Measurements from ENCODE around the gene YEATS2.

The YEATS2 gene

GRCh38 chr3:183826448-183827250 is 129.1 kb downstream of the YEATS2 start:
- Histone ChIP-seq H3K4me1 (ENCODE audit: control insufficient read depth in 1 of 2, insufficient read depth in 2 of 2, low read length in 2 of 2) (peaks cover 7 to 15% of the 10 kb centered on the region in 2 donors), H3K9me3 (ENCODE audit: control insufficient read depth in 1 of 2, low read length in 2 of 2) (no peaks in the 10 kb centered on the region), H3K36me3 (ENCODE audit: control insufficient read depth in 1 of 2, insufficient read depth in 2 of 2, low read length in 2 of 2) (peaks cover 6 to 28% of the 10 kb centered on the region in 2 donors), H3K4me3 (ENCODE audit: low read depth in 1 of 2, low read length in 2 of 2) (no peak overlapping the region), H3K27ac (ENCODE audit: low read depth, low read length) (no peak overlapping the region), H3K27me3 (ENCODE audit: control insufficient read depth in 1 of 2, insufficient read depth in 2 of 2, low read length in 2 of 2) (peaks cover 0 to 3% of the 10 kb centered on the region in 2 donors), H3K9ac (ENCODE audit: low read depth in 1 of 2, low read length in 2 of 2) (no peak overlapping the region)

GRCh38 chr3:183827809-183828537 is 130.4 kb downstream of the YEATS2 start:
- peaks cover 7 to 15% of the 10 kb centered on the region in 2 donors for H3K4me1 ChIP-seq (ENCODE audit: control insufficient read depth in 1 of 2, insufficient read depth in 2 of 2, low read length in 2 of 2)
- peaks cover 0 to 3% of the 10 kb centered on the region in 2 donors for H3K27me3 ChIP-seq (ENCODE audit: control insufficient read depth in 1 of 2, insufficient read depth in 2 of 2, low read length in 2 of 2)
- H3K9me3 ChIP-seq (ENCODE audit: control insufficient read depth in 1 of 2, low read length in 2 of 2), result no peaks in the 10 kb centered on the region
- no peak overlapping the region for H3K4me3 ChIP-seq (ENCODE audit: low read depth in 1 of 2, low read length in 2 of 2)
- H3K27ac ChIP-seq (ENCODE audit: low read depth, low read length), result no peak overlapping the region
- peaks cover 11 to 34% of the 10 kb centered on the region in 2 donors for H3K36me3 ChIP-seq (ENCODE audit: control insufficient read depth in 1 of 2, insufficient read depth in 2 of 2, low read length in 2 of 2)
- H3K9ac ChIP-seq (ENCODE audit: low read depth in 1 of 2, low read length in 2 of 2), result no peak overlapping the region

GRCh38 chr3:183828538-183828870 is 130.9 kb downstream of the YEATS2 start:
- H3K4me3 ChIP-seq (ENCODE audit: low read depth in 1 of 2, low read length in 2 of 2), result no peak overlapping the region
- H3K27ac ChIP-seq (ENCODE audit: low read depth, low read length), result no peak overlapping the region
- H3K9ac ChIP-seq (ENCODE audit: low read depth in 1 of 2, low read length in 2 of 2), result no peak overlapping the region
- no peaks in the 10 kb centered on the region for H3K9me3 ChIP-seq (ENCODE audit: control insufficient read depth in 1 of 2, low read length in 2 of 2)
- H3K4me1 ChIP-seq (ENCODE audit: control insufficient read depth in 1 of 2, insufficient read depth in 2 of 2, low read length in 2 of 2), result peaks cover 7 to 15% of the 10 kb centered on the region in 2 donors
- H3K27me3 ChIP-seq (ENCODE audit: control insufficient read depth in 1 of 2, insufficient read depth in 2 of 2, low read length in 2 of 2), result peaks cover 0 to 3% of the 10 kb centered on the region in 2 donors
- H3K36me3 ChIP-seq (ENCODE audit: control insufficient read depth in 1 of 2, insufficient read depth in 2 of 2, low read length in 2 of 2), result peaks cover 16 to 39% of the 10 kb centered on the region in 2 donors

- H3K36me3 ChIP-seq (ENCODE audit: control insufficient read depth in 1 of 2, insufficient read depth in 2 of 2, low read length in 2 of 2), result peaks cover 21 to 47% of the 10 kb centered on the region in 2 donors
These were observed 131.9 kb downstream of the YEATS2 start for GRCh38 chr3:183829466-183829865.

GRCh38 chr3:183830187-183830586 is 132.6 kb downstream of the YEATS2 start:
- no peak overlapping the region for H3K9ac ChIP-seq (ENCODE audit: low read depth in 1 of 2, low read length in 2 of 2)
- H3K9me3 ChIP-seq (ENCODE audit: control insufficient read depth in 1 of 2, low read length in 2 of 2), result no peaks in the 10 kb centered on the region
- H3K27ac ChIP-seq (ENCODE audit: low read depth, low read length), result no peak overlapping the region
- no peak overlapping the region for H3K4me3 ChIP-seq (ENCODE audit: low read depth in 1 of 2, low read length in 2 of 2)
- H3K4me1 ChIP-seq (ENCODE audit: control insufficient read depth in 1 of 2, insufficient read depth in 2 of 2, low read length in 2 of 2), result peaks cover 0 to 4% of the 10 kb centered on the region in 2 donors
- peaks cover 21 to 47% of the 10 kb centered on the region in 2 donors for H3K36me3 ChIP-seq (ENCODE audit: control insufficient read depth in 1 of 2, insufficient read depth in 2 of 2, low read length in 2 of 2)
- H3K27me3 ChIP-seq (ENCODE audit: control insufficient read depth in 1 of 2, insufficient read depth in 2 of 2, low read length in 2 of 2), result no peaks in the 10 kb centered on the region

More at GRCh38 chr3:183829466-183829865, 131.9 kb downstream of the YEATS2 start:
- Histone ChIP-seq H3K4me3 (ENCODE audit: low read depth in 1 of 2, low read length in 2 of 2) (no peak overlapping the region), H3K27me3 (ENCODE audit: control insufficient read depth in 1 of 2, insufficient read depth in 2 of 2, low read length in 2 of 2) (peaks cover 0 to 2% of the 10 kb centered on the region in 2 donors), H3K9me3 (ENCODE audit: control insufficient read depth in 1 of 2, low read length in 2 of 2) (no peaks in the 10 kb centered on the region), H3K4me1 (ENCODE audit: control insufficient read depth in 1 of 2, insufficient read depth in 2 of 2, low read length in 2 of 2) (peaks cover 3 to 9% of the 10 kb centered on the region in 2 donors), H3K27ac (ENCODE audit: low read depth, low read length) (no peak overlapping the region), H3K9ac (ENCODE audit: low read depth in 1 of 2, low read length in 2 of 2) (no peak overlapping the region)

GRCh38 chr3:183833516-183833915 is 135.9 kb downstream of the YEATS2 start:
- H3K36me3 ChIP-seq (ENCODE audit: control insufficient read depth in 1 of 2, insufficient read depth in 2 of 2, low read length in 2 of 2), result peaks cover 27 to 57% of the 10 kb centered on the region in 2 donors
- H3K4me3 ChIP-seq (ENCODE audit: low read depth in 1 of 2, low read length in 2 of 2), result no peak overlapping the region
- no peaks in the 10 kb centered on the region for H3K4me1 ChIP-seq (ENCODE audit: control insufficient read depth in 1 of 2, insufficient read depth in 2 of 2, low read length in 2 of 2)
- no peak overlapping the region for H3K9ac ChIP-seq (ENCODE audit: low read depth in 1 of 2, low read length in 2 of 2)
- no peaks in the 10 kb centered on the region for H3K9me3 ChIP-seq (ENCODE audit: control insufficient read depth in 1 of 2, low read length in 2 of 2)
- no peak overlapping the region for H3K27ac ChIP-seq (ENCODE audit: low read depth, low read length)
- H3K27me3 ChIP-seq (ENCODE audit: control insufficient read depth in 1 of 2, insufficient read depth in 2 of 2, low read length in 2 of 2), result no peaks in the 10 kb centered on the region

- H3K4me3 ChIP-seq (ENCODE audit: low read depth in 1 of 2, low read length in 2 of 2), result no peak overlapping the region
- H3K4me1 ChIP-seq (ENCODE audit: control insufficient read depth in 1 of 2, insufficient read depth in 2 of 2, low read length in 2 of 2), result no peaks in the 10 kb centered on the region
- H3K9me3 ChIP-seq (ENCODE audit: control insufficient read depth in 1 of 2, low read length in 2 of 2), result no peaks in the 10 kb centered on the region
- peaks cover 37 to 71% of the 10 kb centered on the region in 2 donors for H3K36me3 ChIP-seq (ENCODE audit: control insufficient read depth in 1 of 2, insufficient read depth in 2 of 2, low read length in 2 of 2)
- no peak overlapping the region for H3K27ac ChIP-seq (ENCODE audit: low read depth, low read length)
- H3K9ac ChIP-seq (ENCODE audit: low read depth in 1 of 2, low read length in 2 of 2), result no peak overlapping the region
- H3K27me3 ChIP-seq (ENCODE audit: control insufficient read depth in 1 of 2, insufficient read depth in 2 of 2, low read length in 2 of 2), result no peaks in the 10 kb centered on the region
These were observed 139.8 kb downstream of the YEATS2 start for GRCh38 chr3:183837390-183837789.

GRCh38 chr3:183837894-183838293 is 140.3 kb downstream of the YEATS2 start:
- Histone ChIP-seq H3K4me1 (ENCODE audit: control insufficient read depth in 1 of 2, insufficient read depth in 2 of 2, low read length in 2 of 2) (no peaks in the 10 kb centered on the region), H3K4me3 (ENCODE audit: low read depth in 1 of 2, low read length in 2 of 2) (no peak overlapping the region), H3K27ac (ENCODE audit: low read depth, low read length) (no peak overlapping the region), H3K36me3 (ENCODE audit: control insufficient read depth in 1 of 2, insufficient read depth in 2 of 2, low read length in 2 of 2) (peaks cover 33 to 68% of the 10 kb centered on the region in 2 donors), H3K9ac (ENCODE audit: low read depth in 1 of 2, low read length in 2 of 2) (no peak overlapping the region), H3K27me3 (ENCODE audit: control insufficient read depth in 1 of 2, insufficient read depth in 2 of 2, low read length in 2 of 2) (no peaks in the 10 kb centered on the region), H3K9me3 (ENCODE audit: control insufficient read depth in 1 of 2, low read length in 2 of 2) (no peaks in the 10 kb centered on the region)

- H3K4me1 ChIP-seq (ENCODE audit: control insufficient read depth in 1 of 2, insufficient read depth in 2 of 2, low read length in 2 of 2), result no peaks in the 10 kb centered on the region
- no peak overlapping the region for H3K9ac ChIP-seq (ENCODE audit: low read depth in 1 of 2, low read length in 2 of 2)
- H3K27me3 ChIP-seq (ENCODE audit: control insufficient read depth in 1 of 2, insufficient read depth in 2 of 2, low read length in 2 of 2), result no peaks in the 10 kb centered on the region
- H3K9me3 ChIP-seq (ENCODE audit: control insufficient read depth in 1 of 2, low read length in 2 of 2), result no peaks in the 10 kb centered on the region
- H3K27ac ChIP-seq (ENCODE audit: low read depth, low read length), result no peak overlapping the region
- H3K4me3 ChIP-seq (ENCODE audit: low read depth in 1 of 2, low read length in 2 of 2), result no peak overlapping the region
- peaks cover 25 to 64% of the 10 kb centered on the region in 2 donors for H3K36me3 ChIP-seq (ENCODE audit: control insufficient read depth in 1 of 2, insufficient read depth in 2 of 2, low read length in 2 of 2)
These were observed 142.2 kb downstream of the YEATS2 start for GRCh38 chr3:183839751-183840150.

- H3K27me3 ChIP-seq (ENCODE audit: control insufficient read depth in 1 of 2, insufficient read depth in 2 of 2, low read length in 2 of 2), result no peaks in the 10 kb centered on the region
- H3K4me3 ChIP-seq (ENCODE audit: low read depth in 1 of 2, low read length in 2 of 2), result no peak overlapping the region
- H3K4me1 ChIP-seq (ENCODE audit: control insufficient read depth in 1 of 2, insufficient read depth in 2 of 2, low read length in 2 of 2), result no peaks in the 10 kb centered on the region
- peaks cover 40 to 56% of the 10 kb centered on the region in 2 donors for H3K36me3 ChIP-seq (ENCODE audit: control insufficient read depth in 1 of 2, insufficient read depth in 2 of 2, low read length in 2 of 2)
- H3K27ac ChIP-seq (ENCODE audit: low read depth, low read length), result no peak overlapping the region
- no peaks in the 10 kb centered on the region for H3K9me3 ChIP-seq (ENCODE audit: control insufficient read depth in 1 of 2, low read length in 2 of 2)
- H3K9ac ChIP-seq (ENCODE audit: low read depth in 1 of 2, low read length in 2 of 2), result no peak overlapping the region
These were observed 147.0 kb downstream of the YEATS2 start for GRCh38 chr3:183844606-183845005.

All from duodenal mucosa (tissue), 2 donors.